ENCODE measurements around the gene GNG12. TPM values are rescaled to one million over a fixed set of nuclear protein-coding genes. Genes with fewer than 3 reads are reported as not detected.

The GNG12 gene
- total and polyA plus RNA-seq, 9 of the 15 experiments (the other 6 are each of a cell fraction or from before 2014, with no cell fraction given) = 2.6 to 6.0 (median 4.1) TPM

DNA sequence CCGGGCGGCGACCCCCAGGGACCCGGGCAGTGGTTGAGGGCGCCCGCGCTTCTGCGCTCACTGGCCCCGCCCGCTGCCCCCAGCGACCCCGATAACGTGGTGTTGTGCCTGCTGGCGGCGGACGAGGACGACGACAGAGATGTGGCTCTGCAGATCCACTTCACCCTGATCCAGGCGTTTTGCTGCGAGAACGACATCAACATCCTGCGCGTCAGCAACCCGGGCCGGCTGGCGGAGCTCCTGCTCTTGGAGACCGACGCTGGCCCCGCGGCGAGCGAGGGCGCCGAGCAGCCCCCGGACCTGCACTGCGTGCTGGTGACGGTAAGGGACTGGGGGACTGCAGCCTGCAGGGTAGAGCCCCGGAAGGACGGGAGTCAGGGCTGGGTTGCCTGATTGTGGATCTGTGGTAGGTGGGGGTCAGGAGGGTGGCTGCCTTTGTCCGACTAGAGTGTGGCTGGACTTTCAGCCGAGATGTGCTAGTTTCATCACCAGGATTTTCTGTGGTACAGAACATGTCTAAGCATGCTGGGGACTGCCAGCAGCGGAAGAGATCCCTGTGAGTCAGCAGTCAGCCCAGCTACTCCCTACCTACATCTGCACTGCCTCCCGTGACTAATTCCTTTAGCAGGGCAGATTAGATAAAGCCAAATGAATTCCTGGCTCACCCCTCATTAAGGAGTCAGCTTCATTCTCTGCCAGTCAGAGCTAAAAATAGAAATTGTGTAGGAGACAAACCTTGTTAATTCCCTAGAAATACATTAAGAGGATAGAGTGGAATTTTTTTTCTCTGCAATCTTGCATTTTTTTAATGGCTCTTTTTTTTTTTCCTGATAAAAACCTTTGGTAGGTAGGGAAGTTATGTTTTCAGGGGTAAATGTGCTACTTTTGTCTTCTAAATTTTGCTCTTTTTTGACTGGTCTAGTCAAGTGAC, 146.7 kb downstream of the GNG12 start (continued):
- TF ChIP-seq, protein P1, sequence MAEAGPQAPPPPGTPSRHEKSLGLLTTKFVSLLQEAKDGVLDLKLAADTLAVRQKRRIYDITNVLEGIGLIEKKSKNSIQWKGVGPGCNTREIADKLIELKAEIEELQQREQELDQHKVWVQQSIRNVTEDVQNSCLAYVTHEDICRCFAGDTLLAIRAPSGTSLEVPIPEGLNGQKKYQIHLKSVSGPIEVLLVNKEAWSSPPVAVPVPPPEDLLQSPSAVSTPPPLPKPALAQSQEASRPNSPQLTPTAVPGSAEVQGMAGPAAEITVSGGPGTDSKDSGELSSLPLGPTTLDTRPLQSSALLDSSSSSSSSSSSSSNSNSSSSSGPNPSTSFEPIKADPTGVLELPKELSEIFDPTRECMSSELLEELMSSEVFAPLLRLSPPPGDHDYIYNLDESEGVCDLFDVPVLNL (CRISPR knock-in tag; IDR thresholded peaks at IDR 0.05; ENCODE audit: low read depth) = no peak
- TF ChIP-seq ZNF316 (IDR thresholded peaks at IDR 0.05) (peak; percentile 91), HMG20B (CRISPR knock-in tag; IDR thresholded peaks at IDR 0.05) (no peak), MEF2D (tag; conservative IDR thresholded peaks at IDR 0.05; ENCODE audit: low read depth) (peak; percentile 97), POLR2H (tag; IDR thresholded peaks at IDR 0.05; ENCODE audit: low read depth) (peak; percentile 86), TSC22D4 (tag; IDR thresholded peaks at IDR 0.05) (no peak), MTA2 (IDR thresholded peaks at IDR 0.05; ENCODE audit: low read depth) (peak; percentile 43; the same call in 1 of the 2 replicates), GATA2 (CRISPR knock-in tag; IDR thresholded peaks at IDR 0.05) (peak; percentile 73), ZNF124 (CRISPR knock-in tag; IDR thresholded peaks at IDR 0.05) (no peak), ZC3H8 (IDR thresholded peaks at IDR 0.05) (no peak), MYC (IDR thresholded peaks at IDR 0.05; ENCODE audit: low read depth, low read length) (peak; percentile 91), MYC (CRISPR knock-in tag; IDR thresholded peaks at IDR 0.05; ENCODE audit: borderline replicate concordance, low read depth) (peak; percentile 53; the same call in 1 of the 2 replicates), SREBF1 (IDR thresholded peaks at IDR 0.05; ENCODE audit: borderline replicate concordance, low read depth, low read length) (no peak), TOE1 (IDR thresholded peaks at IDR 0.05; ENCODE audit: borderline replicate concordance) (peak; percentile 63; the same call in 1 of the 2 replicates), TOE1 (CRISPR knock-in tag; IDR thresholded peaks at IDR 0.05; ENCODE audit: borderline replicate concordance, low read depth) (peak; percentile 82; the same call in 1 of the 2 replicates), TAF9B (IDR thresholded peaks at IDR 0.05; ENCODE audit: partially characterized antibody) (peak; percentile 97)
- TF ChIP-seq, protein P2, sequence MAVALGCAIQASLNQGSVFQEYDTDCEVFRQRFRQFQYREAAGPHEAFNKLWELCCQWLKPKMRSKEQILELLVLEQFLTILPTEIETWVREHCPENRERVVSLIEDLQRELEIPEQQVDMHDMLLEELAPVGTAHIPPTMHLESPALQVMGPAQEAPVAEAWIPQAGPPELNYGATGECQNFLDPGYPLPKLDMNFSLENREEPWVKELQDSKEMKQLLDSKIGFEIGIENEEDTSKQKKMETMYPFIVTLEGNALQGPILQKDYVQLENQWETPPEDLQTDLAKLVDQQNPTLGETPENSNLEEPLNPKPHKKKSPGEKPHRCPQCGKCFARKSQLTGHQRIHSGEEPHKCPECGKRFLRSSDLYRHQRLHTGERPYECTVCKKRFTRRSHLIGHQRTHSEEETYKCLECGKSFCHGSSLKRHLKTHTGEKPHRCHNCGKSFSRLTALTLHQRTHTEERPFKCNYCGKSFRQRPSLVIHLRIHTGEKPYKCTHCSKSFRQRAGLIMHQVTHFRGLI (CRISPR knock-in tag; IDR thresholded peaks at IDR 0.05) = no peak
- TF ChIP-seq, protein P3, sequence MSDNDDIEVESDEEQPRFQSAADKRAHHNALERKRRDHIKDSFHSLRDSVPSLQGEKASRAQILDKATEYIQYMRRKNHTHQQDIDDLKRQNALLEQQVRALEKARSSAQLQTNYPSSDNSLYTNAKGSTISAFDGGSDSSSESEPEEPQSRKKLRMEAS (CRISPR knock-in tag; IDR thresholded peaks at IDR 0.05) = peak; percentile 44
- TF ChIP-seq, protein P4, sequence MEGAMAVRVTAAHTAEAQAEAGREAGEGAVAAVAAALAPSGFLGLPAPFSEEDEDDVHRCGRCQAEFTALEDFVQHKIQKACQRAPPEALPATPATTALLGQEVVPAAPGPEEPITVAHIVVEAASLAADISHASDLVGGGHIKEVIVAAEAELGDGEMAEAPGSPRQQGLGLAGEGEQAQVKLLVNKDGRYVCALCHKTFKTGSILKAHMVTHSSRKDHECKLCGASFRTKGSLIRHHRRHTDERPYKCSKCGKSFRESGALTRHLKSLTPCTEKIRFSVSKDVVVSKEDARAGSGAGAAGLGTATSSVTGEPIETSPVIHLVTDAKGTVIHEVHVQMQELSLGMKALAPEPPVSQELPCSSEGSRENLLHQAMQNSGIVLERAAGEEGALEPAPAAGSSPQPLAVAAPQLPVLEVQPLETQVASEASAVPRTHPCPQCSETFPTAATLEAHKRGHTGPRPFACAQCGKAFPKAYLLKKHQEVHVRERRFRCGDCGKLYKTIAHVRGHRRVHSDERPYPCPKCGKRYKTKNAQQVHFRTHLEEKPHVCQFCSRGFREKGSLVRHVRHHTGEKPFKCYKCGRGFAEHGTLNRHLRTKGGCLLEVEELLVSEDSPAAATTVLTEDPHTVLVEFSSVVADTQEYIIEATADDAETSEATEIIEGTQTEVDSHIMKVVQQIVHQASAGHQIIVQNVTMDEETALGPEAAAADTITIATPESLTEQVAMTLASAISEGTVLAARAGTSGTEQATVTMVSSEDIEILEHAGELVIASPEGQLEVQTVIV (CRISPR knock-in tag; IDR thresholded peaks at IDR 0.05; ENCODE audit: borderline replicate concordance) = no peak
- TF ChIP-seq, protein P5, sequence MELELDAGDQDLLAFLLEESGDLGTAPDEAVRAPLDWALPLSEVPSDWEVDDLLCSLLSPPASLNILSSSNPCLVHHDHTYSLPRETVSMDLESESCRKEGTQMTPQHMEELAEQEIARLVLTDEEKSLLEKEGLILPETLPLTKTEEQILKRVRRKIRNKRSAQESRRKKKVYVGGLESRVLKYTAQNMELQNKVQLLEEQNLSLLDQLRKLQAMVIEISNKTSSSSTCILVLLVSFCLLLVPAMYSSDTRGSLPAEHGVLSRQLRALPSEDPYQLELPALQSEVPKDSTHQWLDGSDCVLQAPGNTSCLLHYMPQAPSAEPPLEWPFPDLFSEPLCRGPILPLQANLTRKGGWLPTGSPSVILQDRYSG (tag; conservative IDR thresholded peaks at IDR 0.05; ENCODE audit: low read depth) = no peak

Data from K562 (cell line).